ENCODE measurements around the gene PRKCA. TPM values are rescaled to one million over a fixed set of nuclear protein-coding genes. Genes with fewer than 3 reads are reported as not detected.
A peak's percentile ranks its signal among the peaks of the same experiment; 100 is the strongest.

Gene PRKCA
- total and polyA plus RNA-seq, 2 experiments from 2014 or later, result 6.4 to 35.4 TPM

GRCh38 chr17:66401364-66401763, 99.0 kb downstream of the PRKCA start:
- no peaks in the 10 kb centered on the region; the same call in 2 of the 3 replicates for H3K9me3 Mint-ChIP-seq

GRCh38 chr17:66403846-66404556, 101.6 kb downstream of the PRKCA start:
- H3F3A ChIP-seq (replicated peaks; ENCODE audit: low read depth), result no peaks in the 10 kb centered on the region
- peak overlapping the region; percentile 76 for H3K27ac Mint-ChIP-seq
- peak overlapping the region; percentile 81 for H3K27ac ChIP-seq (ENCODE audit: low read depth)
- no peaks in the 10 kb centered on the region for H3K27me3 ChIP-seq (ENCODE audit: insufficient read depth)
- no peak for DNase-seq (ENCODE audit: low spot score)
- peak overlapping the region; percentile 6 for H3K4me2 ChIP-seq
- H3K36me3 Mint-ChIP-seq (ENCODE audit: low read depth), result no peaks in the 10 kb centered on the region
- H2AFZ ChIP-seq, result no peak overlapping the region
- H3K4me3 ChIP-seq, result no peak overlapping the region
- peaks cover 40% of the 10 kb centered on the region for H3K4me1 ChIP-seq (ENCODE audit: insufficient read depth)
- H3K36me3 ChIP-seq (ENCODE audit: insufficient read depth), result no peaks in the 10 kb centered on the region
- H3K4me3 Mint-ChIP-seq, result no peak overlapping the region; the same call in 2 of the 3 replicates
- H3K79me2 ChIP-seq (replicated peaks; ENCODE audit: insufficient read depth), result peaks cover 2% of the 10 kb centered on the region; the same call in 1 of the 2 replicates
- H3K9me2 ChIP-seq (ENCODE audit: insufficient read depth), result peaks cover 6% of the 10 kb centered on the region; the same call in 1 of the 2 replicates
- no peaks in the 10 kb centered on the region for H3K27me3 Mint-ChIP-seq (ENCODE audit: insufficient read depth, low read depth, poor library complexity)
- no peaks in the 10 kb centered on the region; the same call in 2 of the 3 replicates for H3K9me3 Mint-ChIP-seq
- no peaks in the 10 kb centered on the region for H4K20me1 ChIP-seq (replicated peaks; ENCODE audit: insufficient read depth)
- peaks cover 38% of the 10 kb centered on the region for H3K4me1 Mint-ChIP-seq
- peak; percentile 31 for ATAC-seq
- no peak for TF ChIP-seq ETS1 (IDR thresholded peaks at IDR 0.05)
- TF ChIP-seq EZH2phosphoT487 (IDR thresholded peaks at IDR 0.05; ENCODE audit: unreplicated experiment), result no peak
- TF ChIP-seq CREB1 (CRISPR knock-in tag; IDR thresholded peaks at IDR 0.05; ENCODE audit: low read depth), result no peak
- TF ChIP-seq ZNF114 (CRISPR knock-in tag; IDR thresholded peaks at IDR 0.05), result no peak
- no peak for TF ChIP-seq CTCF (conservative IDR thresholded peaks at IDR 0.05; ENCODE audit: low read depth in 2 of 2)
- no peak for TF ChIP-seq NANOG (IDR thresholded peaks at IDR 0.05; ENCODE audit: borderline replicate concordance)

More at GRCh38 chr17:66401364-66401763, 99.0 kb downstream of the PRKCA start:
- TF ChIP-seq POLR2AphosphoS5 (IDR thresholded peaks at IDR 0.05; ENCODE audit: low read depth), result no peak
- no peak for TF ChIP-seq ZNF331 (CRISPR knock-in tag; IDR thresholded peaks at IDR 0.05; ENCODE audit: low read depth)
- TF ChIP-seq EZH2 (IDR thresholded peaks at IDR 0.05; ENCODE audit: low read depth, unreplicated experiment), result no peak
- TF ChIP-seq ZNF114 (CRISPR knock-in tag; IDR thresholded peaks at IDR 0.05), result no peak
- TF ChIP-seq JUNB (IDR thresholded peaks at IDR 0.05; ENCODE audit: unreplicated experiment), result no peak
- no peak for TF ChIP-seq CREB1 (CRISPR knock-in tag; IDR thresholded peaks at IDR 0.05; ENCODE audit: low read depth)
- no peak for TF ChIP-seq EZH2phosphoT487 (IDR thresholded peaks at IDR 0.05; ENCODE audit: unreplicated experiment)
- TF ChIP-seq CTCF (conservative IDR thresholded peaks at IDR 0.05; ENCODE audit: low read depth in 2 of 2), result no peak
- ATAC-seq (no peak), DNase-seq (ENCODE audit: low spot score) (no peak)
- Mint-ChIP-seq H3K36me3 (ENCODE audit: low read depth) (peaks cover 4% of the 10 kb centered on the region; the same call in 1 of the 3 replicates), H3K27me3 (ENCODE audit: insufficient read depth, low read depth, poor library complexity) (no peaks in the 10 kb centered on the region), H3K4me1 (peaks cover 28% of the 10 kb centered on the region), H3K4me3 (no peak overlapping the region), H3K27ac (no peak overlapping the region)
- Histone ChIP-seq H3K36me3 (ENCODE audit: insufficient read depth) (no peaks in the 10 kb centered on the region), H4K20me1 (replicated peaks; ENCODE audit: insufficient read depth) (no peaks in the 10 kb centered on the region), H3K27me3 (ENCODE audit: insufficient read depth) (no peaks in the 10 kb centered on the region), H3K9me2 (ENCODE audit: insufficient read depth) (peaks cover 6% of the 10 kb centered on the region; the same call in 1 of the 2 replicates), H3K4me3 (no peak overlapping the region), H3F3A (replicated peaks; ENCODE audit: low read depth) (no peaks in the 10 kb centered on the region), H3K79me2 (replicated peaks; ENCODE audit: insufficient read depth) (peaks cover 2% of the 10 kb centered on the region; the same call in 1 of the 2 replicates), H3K27ac (ENCODE audit: low read depth) (no peak overlapping the region), H2AFZ (no peak overlapping the region), H3K4me1 (ENCODE audit: insufficient read depth) (peaks cover 33% of the 10 kb centered on the region), H3K4me2 (no peak overlapping the region)
